Lower leg skin (tissue), 3 donors: Measurements from ENCODE around the gene GNAS.

Experiments used
- POLR2A ChIP-seq, 2 donors: fragments of 450-650 bp; IDR thresholded peaks; one replicate each; pipeline ENCODE4 v1.6.1; 2016 to 2017; ENCODE audit warnings: antibody characterized with exemption in 2 of 2, mild to moderate bottlenecking in 1 of 2, moderate library complexity in 1 of 2
- TF ChIP-seq, protein P1 (sequence below), 3 donors: fragments of 450-650 bp; IDR thresholded peaks; one replicate each; pipeline ENCODE4 v1.5.1; 2016; ENCODE audit warnings: antibody characterized with exemption in 3 of 3, mild to moderate bottlenecking in 3 of 3, moderate library complexity in 2 of 3

DNA sequence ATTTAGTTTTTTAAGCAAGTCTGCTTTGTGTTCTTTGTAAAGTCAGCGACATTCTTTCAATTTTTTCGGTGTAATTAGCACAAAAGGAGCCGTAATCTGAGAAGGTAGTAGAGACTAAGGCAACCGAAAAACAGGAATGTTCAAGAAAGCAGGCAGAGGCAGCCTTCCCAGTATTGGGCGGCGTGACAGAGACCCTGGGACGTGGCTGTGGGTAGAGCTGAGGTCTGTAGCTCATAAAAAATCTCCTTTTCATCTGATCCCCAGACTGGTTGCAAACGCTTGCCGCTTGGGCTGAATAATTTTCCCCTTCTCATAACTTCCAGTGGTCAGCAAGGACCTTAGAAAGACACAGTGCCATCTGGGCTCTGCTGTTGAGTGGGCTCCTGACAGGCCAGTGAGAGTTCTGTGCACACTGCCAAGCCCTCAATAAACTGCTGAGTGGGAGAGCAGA, 30.8 kb downstream of the GNAS start:
- TF ChIP-seq POLR2A (IDR thresholded peaks at IDR 0.05) = no peak
- TF ChIP-seq, protein P1, sequence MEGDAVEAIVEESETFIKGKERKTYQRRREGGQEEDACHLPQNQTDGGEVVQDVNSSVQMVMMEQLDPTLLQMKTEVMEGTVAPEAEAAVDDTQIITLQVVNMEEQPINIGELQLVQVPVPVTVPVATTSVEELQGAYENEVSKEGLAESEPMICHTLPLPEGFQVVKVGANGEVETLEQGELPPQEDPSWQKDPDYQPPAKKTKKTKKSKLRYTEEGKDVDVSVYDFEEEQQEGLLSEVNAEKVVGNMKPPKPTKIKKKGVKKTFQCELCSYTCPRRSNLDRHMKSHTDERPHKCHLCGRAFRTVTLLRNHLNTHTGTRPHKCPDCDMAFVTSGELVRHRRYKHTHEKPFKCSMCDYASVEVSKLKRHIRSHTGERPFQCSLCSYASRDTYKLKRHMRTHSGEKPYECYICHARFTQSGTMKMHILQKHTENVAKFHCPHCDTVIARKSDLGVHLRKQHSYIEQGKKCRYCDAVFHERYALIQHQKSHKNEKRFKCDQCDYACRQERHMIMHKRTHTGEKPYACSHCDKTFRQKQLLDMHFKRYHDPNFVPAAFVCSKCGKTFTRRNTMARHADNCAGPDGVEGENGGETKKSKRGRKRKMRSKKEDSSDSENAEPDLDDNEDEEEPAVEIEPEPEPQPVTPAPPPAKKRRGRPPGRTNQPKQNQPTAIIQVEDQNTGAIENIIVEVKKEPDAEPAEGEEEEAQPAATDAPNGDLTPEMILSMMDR (IDR thresholded peaks at IDR 0.05) = no peak
